Panc1 (cell line): ENCODE data around the gene SLC9A9.

Experiments used
- POLR2AphosphoS5 ChIP-seq: IDR thresholded peaks from 2 replicates; pipeline ENCODE4 v1.6.1; 2012; ENCODE audit warnings: mild to moderate bottlenecking, low read depth, low read length, moderate library complexity
- TF ChIP-seq, protein P1 (sequence below): fragments of 450-650 bp; IDR thresholded peaks from 2 replicates; pipeline ENCODE4 v1.5.1; 2017; ENCODE audit warnings: mild to moderate bottlenecking

DNA sequence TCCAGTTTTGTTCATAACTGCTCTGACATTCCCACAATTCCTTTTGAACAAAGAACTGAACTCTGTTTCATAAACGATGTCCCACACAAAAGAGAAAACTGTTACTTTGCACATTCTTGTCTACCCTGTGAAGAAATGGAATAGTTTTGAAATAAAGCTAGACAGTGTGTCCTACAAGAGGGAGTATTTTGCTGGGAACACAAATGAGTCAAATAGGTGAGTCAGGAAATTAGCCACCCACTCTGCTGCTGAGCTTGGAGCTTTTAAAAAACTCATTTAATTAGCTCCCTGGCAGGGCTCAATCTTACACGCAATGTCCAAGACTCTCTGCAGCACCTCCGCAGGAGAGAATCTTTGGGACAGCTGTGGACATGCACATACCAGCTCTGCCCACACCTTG, 193.4 kb downstream of the SLC9A9 start:
- TF ChIP-seq, protein P1, sequence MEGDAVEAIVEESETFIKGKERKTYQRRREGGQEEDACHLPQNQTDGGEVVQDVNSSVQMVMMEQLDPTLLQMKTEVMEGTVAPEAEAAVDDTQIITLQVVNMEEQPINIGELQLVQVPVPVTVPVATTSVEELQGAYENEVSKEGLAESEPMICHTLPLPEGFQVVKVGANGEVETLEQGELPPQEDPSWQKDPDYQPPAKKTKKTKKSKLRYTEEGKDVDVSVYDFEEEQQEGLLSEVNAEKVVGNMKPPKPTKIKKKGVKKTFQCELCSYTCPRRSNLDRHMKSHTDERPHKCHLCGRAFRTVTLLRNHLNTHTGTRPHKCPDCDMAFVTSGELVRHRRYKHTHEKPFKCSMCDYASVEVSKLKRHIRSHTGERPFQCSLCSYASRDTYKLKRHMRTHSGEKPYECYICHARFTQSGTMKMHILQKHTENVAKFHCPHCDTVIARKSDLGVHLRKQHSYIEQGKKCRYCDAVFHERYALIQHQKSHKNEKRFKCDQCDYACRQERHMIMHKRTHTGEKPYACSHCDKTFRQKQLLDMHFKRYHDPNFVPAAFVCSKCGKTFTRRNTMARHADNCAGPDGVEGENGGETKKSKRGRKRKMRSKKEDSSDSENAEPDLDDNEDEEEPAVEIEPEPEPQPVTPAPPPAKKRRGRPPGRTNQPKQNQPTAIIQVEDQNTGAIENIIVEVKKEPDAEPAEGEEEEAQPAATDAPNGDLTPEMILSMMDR, result no peak
- no peak for TF ChIP-seq POLR2AphosphoS5
